ENCODE results near the gene SYT9. TPM values are rescaled to one million over a fixed set of nuclear protein-coding genes. Genes with fewer than 3 reads are reported as not detected.

Gene SYT9
- total RNA-seq, 1 donor from 2014 or later: 0.08 TPM

DNA sequence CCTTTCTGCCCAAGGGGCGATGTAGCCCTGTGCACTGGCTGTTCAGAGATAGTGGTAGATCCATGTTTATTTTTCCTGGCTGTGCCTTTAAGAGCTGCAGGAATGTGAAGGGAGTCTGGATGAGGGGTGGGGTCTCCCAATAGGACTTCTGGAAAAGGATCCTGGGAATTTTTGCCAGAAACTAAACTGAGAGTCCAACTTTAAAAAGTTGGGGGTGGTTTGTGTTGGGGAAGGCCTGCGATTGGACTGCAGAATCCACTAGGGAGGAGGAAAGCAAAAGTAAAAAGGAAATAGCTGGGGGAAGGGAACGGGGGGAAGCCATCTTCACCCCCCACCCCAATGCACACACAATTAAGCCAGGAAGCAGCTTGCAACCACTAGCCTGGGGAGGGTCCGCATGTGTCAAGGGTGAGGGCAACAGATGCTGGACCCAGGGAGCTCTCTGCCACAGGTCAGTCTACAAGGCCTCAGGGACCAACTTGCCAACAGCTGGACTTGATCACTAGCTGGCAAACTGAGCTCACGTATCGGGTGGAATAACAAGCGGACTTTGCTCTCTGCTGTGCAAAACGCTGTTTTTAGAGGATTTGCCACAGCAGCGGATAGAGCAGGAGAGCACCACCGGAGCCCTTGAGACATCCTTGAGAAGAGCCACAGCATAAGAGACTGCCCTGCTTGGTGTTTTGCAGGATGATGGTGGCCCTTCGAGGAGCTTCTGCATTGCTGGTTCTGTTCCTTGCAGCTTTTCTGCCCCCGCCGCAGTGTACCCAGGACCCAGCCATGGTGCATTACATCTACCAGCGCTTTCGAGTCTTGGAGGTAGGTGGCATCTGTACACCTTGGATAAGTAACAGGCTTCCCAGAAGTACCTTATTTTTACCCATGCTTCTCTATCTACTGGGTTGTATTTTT is 233.7 kb downstream of the SYT9 start, which contains the start of gene OLFML1:
Gene OLFML1 (plus strand): TSS at position 321 of the 912 bp plus-strand sequence. CDS start 370 bp downstream, at position 691.
- TF ChIP-seq, protein P1, sequence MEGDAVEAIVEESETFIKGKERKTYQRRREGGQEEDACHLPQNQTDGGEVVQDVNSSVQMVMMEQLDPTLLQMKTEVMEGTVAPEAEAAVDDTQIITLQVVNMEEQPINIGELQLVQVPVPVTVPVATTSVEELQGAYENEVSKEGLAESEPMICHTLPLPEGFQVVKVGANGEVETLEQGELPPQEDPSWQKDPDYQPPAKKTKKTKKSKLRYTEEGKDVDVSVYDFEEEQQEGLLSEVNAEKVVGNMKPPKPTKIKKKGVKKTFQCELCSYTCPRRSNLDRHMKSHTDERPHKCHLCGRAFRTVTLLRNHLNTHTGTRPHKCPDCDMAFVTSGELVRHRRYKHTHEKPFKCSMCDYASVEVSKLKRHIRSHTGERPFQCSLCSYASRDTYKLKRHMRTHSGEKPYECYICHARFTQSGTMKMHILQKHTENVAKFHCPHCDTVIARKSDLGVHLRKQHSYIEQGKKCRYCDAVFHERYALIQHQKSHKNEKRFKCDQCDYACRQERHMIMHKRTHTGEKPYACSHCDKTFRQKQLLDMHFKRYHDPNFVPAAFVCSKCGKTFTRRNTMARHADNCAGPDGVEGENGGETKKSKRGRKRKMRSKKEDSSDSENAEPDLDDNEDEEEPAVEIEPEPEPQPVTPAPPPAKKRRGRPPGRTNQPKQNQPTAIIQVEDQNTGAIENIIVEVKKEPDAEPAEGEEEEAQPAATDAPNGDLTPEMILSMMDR (IDR thresholded peaks at IDR 0.05; ENCODE audit: borderline replicate concordance): no peak
- no peaks in the 10 kb centered on the region for H3K9me3 ChIP-seq (replicated peaks)
- peaks cover 27% of the 10 kb centered on the region for H3K4me1 ChIP-seq
- peak within 1 kb of the TSS; percentile 63 for H3K4me3 ChIP-seq
- peaks cover 5% of the 10 kb centered on the region for H3K36me3 ChIP-seq
- no peaks in the 10 kb centered on the region for H3K27me3 ChIP-seq (ENCODE audit: low read depth)
- intact Hi-C loops (cut with micrococcal nuclease): no loop called here
- DNase-seq: peak; percentile 42
- H3K27ac ChIP-seq (replicated peaks): peak within 1 kb of the TSS; percentile 74

DNA sequence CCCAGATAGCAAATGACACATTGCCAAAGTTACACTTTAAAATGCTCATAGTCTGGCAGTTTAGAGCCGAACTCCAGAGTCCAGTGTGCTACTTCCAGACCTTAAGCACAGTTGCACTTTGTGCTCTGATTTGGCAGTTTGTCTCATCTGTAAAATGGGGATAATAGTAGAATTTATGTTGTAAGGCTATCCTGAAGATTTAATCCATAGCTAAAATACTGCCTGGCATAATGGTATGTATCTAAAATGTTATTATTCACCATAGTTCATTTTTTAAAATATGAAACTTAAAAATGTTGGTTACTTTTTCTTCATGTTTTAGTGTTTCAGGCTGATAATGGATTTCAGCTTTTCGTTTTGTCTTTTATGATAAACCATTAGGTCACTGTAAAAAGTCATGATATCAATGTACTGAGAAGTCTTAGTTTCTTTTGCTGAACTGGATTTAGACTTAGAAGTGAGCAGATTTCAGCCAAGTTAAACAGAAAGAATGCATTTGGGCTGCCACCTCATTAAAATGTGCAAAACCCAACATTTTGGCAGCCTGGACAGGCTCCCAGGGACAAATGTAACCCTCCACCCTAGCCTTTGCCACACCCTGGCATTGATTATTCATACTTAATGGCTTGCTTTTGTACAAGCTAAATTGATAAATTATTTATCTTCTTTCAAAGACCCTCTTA is 234.5 kb downstream of the SYT9 start:
- no peak for DNase-seq
- peak overlapping the region; percentile 74 for H3K27ac ChIP-seq (replicated peaks)
- intact Hi-C loops (cut with micrococcal nuclease): no loop called here
- no peaks in the 10 kb centered on the region for H3K27me3 ChIP-seq (ENCODE audit: low read depth)
- peak overlapping the region; percentile 63 for H3K4me3 ChIP-seq
- H3K36me3 ChIP-seq: peaks cover 5% of the 10 kb centered on the region
- TF ChIP-seq, protein P1 (IDR thresholded peaks at IDR 0.05; ENCODE audit: borderline replicate concordance): no peak
- H3K9me3 ChIP-seq (replicated peaks): no peaks in the 10 kb centered on the region
- H3K4me1 ChIP-seq: peaks cover 27% of the 10 kb centered on the region

GRCh38 chr11:7486781-7487140 is 235.1 kb downstream of the SYT9 start:
- peak overlapping the region; percentile 63 for H3K4me3 ChIP-seq
- peaks cover 5% of the 10 kb centered on the region for H3K36me3 ChIP-seq
- no peaks in the 10 kb centered on the region for H3K9me3 ChIP-seq (replicated peaks)
- H3K27me3 ChIP-seq (ENCODE audit: low read depth): no peaks in the 10 kb centered on the region
- H3K4me1 ChIP-seq: peaks cover 27% of the 10 kb centered on the region
- TF ChIP-seq, protein P1 (IDR thresholded peaks at IDR 0.05; ENCODE audit: borderline replicate concordance): no peak
- H3K27ac ChIP-seq (replicated peaks): peak overlapping the region; percentile 74
- intact Hi-C loops (cut with micrococcal nuclease): no loop called here
- DNase-seq: no peak

DNA sequence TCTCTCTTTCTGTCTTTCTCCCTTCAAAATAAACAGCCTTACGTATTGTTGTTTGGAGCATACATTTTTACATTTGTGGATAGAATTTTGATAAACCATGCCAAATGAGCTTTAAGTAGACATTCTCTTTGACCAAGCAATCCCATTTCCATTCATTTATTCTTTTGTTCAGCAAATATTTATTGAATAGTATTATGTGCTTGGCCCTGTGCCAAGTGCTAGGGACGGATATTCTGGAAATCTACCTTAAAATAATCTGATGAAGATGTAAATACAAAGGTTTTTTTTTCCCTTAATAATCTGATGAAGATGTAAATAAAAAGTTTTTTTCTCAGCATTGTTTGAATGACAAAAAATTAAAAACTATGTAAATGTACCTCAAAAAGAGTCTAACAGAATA is 235.7 kb downstream of the SYT9 start:
- H3K4me1 ChIP-seq: peaks cover 33% of the 10 kb centered on the region
- H3K9me3 ChIP-seq (replicated peaks): no peaks in the 10 kb centered on the region
- no peak overlapping the region for H3K27ac ChIP-seq (replicated peaks)
- H3K36me3 ChIP-seq: peaks cover 5% of the 10 kb centered on the region
- intact Hi-C loops (cut with micrococcal nuclease): no loop called here
- H3K4me3 ChIP-seq: peak overlapping the region; percentile 63
- TF ChIP-seq, protein P1 (IDR thresholded peaks at IDR 0.05; ENCODE audit: borderline replicate concordance): no peak
- H3K27me3 ChIP-seq (ENCODE audit: low read depth): no peaks in the 10 kb centered on the region
- DNase-seq: no peak

DNA sequence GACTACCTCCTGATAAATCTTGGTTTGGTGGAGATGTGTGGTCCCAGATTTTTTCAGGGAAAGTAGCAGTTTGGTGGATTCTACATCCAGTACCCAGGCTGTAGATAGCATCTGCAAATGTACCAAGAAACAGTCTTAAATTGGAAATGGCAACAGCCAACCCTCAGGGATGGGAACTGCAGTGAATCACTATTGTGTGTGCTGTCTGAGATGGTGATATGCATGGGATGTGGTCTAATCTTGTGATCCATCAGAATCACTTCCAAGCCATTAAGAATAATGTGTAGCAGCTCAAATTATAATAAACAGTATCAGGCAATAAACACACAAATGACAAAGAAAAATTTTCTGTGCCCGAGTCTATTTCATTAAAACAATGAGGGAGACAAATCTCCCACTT is 237.0 kb downstream of the SYT9 start:
- intact Hi-C loops (cut with micrococcal nuclease): no loop called here
- no peak overlapping the region for H3K27ac ChIP-seq (replicated peaks)
- H3K36me3 ChIP-seq: peaks cover 5% of the 10 kb centered on the region
- H3K27me3 ChIP-seq (ENCODE audit: low read depth): no peaks in the 10 kb centered on the region
- DNase-seq: no peak
- H3K4me3 ChIP-seq: no peak overlapping the region
- TF ChIP-seq, protein P1 (IDR thresholded peaks at IDR 0.05; ENCODE audit: borderline replicate concordance): no peak
- H3K9me3 ChIP-seq (replicated peaks): no peaks in the 10 kb centered on the region
- peaks cover 46% of the 10 kb centered on the region for H3K4me1 ChIP-seq

All from left ventricle myocardium inferior (tissue), 1 donor.